MM.1S (cell line): ENCODE measurements around the gene NUCB1.
"Not testable (repeated sequence)": the region's sequence is repeated elsewhere in the genome, so short reads cannot be mapped to it uniquely, and the experiment has no call there.

Experiments used
- DNase-seq: peaks from one replicate; pipeline ENCODE4 v3.0.0-alpha.2; 2015
- H2AFZ ChIP-seq: fragments of 300-600 bp; sonication (generic); 2 replicates; pipeline ENCODE4 v1.6.0; 2016; ENCODE audit warnings: antibody characterized with exemption, low read length
- H3F3A ChIP-seq: fragments of 300-600 bp; sonication (generic); 2 replicates; pipeline ENCODE4 v1.6.1; 2016; ENCODE audit warnings: mild to moderate bottlenecking, antibody characterized with exemption, low read length, moderate library complexity, mixed read lengths; ENCODE audit not compliant: insufficient read depth
- H3K27ac ChIP-seq: fragments of 300-600 bp; sonication (generic); 2 replicates; pipeline ENCODE4 v1.5.1; 2016; ENCODE audit warnings: mild to moderate bottlenecking, low read length
- H3K27me3 ChIP-seq: fragments of 300-600 bp; sonication (generic); replicated peaks from 2 replicates; pipeline ENCODE4 v1.6.0; 2016; ENCODE audit warnings: low read length; ENCODE audit not compliant: insufficient read depth
- H3K36me3 ChIP-seq: fragments of 300-600 bp; sonication (generic); replicated peaks from 2 replicates; pipeline ENCODE4 v1.6.1; 2016; ENCODE audit warnings: mild to moderate bottlenecking, low read length, mixed read lengths; ENCODE audit not compliant: insufficient read depth
- H3K4me1 ChIP-seq: fragments of 300-600 bp; sonication (generic); 2 replicates; pipeline ENCODE4 v1.6.1; 2016; ENCODE audit warnings: low read length, mixed read lengths
- H3K4me2 ChIP-seq: fragments of 300-600 bp; sonication (generic); 2 replicates; pipeline ENCODE4 v1.6.0; 2016; ENCODE audit warnings: low read depth, low read length
- H3K4me3 ChIP-seq: fragments of 300-600 bp; sonication (generic); 2 replicates; pipeline ENCODE4 v1.5.1; 2016; ENCODE audit warnings: low read length, mixed read lengths
- H3K79me2 ChIP-seq: fragments of 300-600 bp; sonication (generic); 2 replicates; pipeline ENCODE4 v1.6.1; 2016; ENCODE audit warnings: mixed run types, low read length, mixed read lengths
- H3K9ac ChIP-seq: fragments of 300-600 bp; sonication (generic); 2 replicates; pipeline ENCODE4 v1.6.1; 2016; ENCODE audit warnings: low read length, mixed read lengths
- H3K9me2 ChIP-seq: fragments of 300-600 bp; sonication (generic); replicated peaks from 2 replicates; pipeline ENCODE4 v1.6.1; 2016; ENCODE audit warnings: mild to moderate bottlenecking, low read length, mixed read lengths; ENCODE audit not compliant: insufficient read depth
- H3K9me3 ChIP-seq: fragments of 300-600 bp; sonication (generic); replicated peaks from 2 replicates; pipeline ENCODE4 v1.6.1; 2016; ENCODE audit warnings: mild to moderate bottlenecking, low read length, mixed read lengths; ENCODE audit not compliant: insufficient read depth
- H4K20me1 ChIP-seq: fragments of 300-600 bp; sonication (generic); 2 replicates; pipeline ENCODE4 v1.6.1; 2016; ENCODE audit warnings: mild to moderate bottlenecking, low read length, moderate library complexity, mixed read lengths; ENCODE audit not compliant: insufficient read depth
- CTCF ChIP-seq: fragments of 300-600 bp; sonication (generic); IDR thresholded peaks from 2 replicates; pipeline ENCODE4 v1.5.1; 2016; ENCODE audit warnings: antibody characterized with exemption, low read length, mixed read lengths
- EZH2 ChIP-seq: fragments of 300-600 bp; sonication (generic); optimal IDR thresholded peaks from 2 replicates; pipeline ENCODE3; 2017; ENCODE audit warnings: low read depth, mild to moderate bottlenecking, antibody characterized with exemption, low read length, mixed read lengths
- EZH2phosphoT487 ChIP-seq: fragments of 300-600 bp; sonication (generic); IDR thresholded peaks from 2 replicates; pipeline ENCODE4 v1.6.1; 2018; ENCODE audit warnings: antibody characterized with exemption, low read length

The NUCB1 gene

GRCh38 chr19:48881741-48882657 lies 18.1 kb upstream of the NUCB1 start:
- Histone ChIP-seq H3K9ac (no peak overlapping the region), H3K4me2 (no peak overlapping the region), H2AFZ (no peak overlapping the region), H3K36me3 (no peaks in the 10 kb centered on the region), H4K20me1 (no peaks in the 10 kb centered on the region), H3K4me1 (no peaks in the 10 kb centered on the region), H3K9me3 (no peaks in the 10 kb centered on the region), H3K4me3 (no peak overlapping the region), H3F3A (no peaks in the 10 kb centered on the region), H3K27ac (no peak overlapping the region), H3K27me3 (no peaks in the 10 kb centered on the region), H3K79me2 (no peaks in the 10 kb centered on the region), H3K9me2 (no peaks in the 10 kb centered on the region)
- no peak for TF ChIP-seq EZH2phosphoT487
- TF ChIP-seq CTCF, result no peak
- no peak for TF ChIP-seq EZH2
- peak; percentile 28 for DNase-seq

GRCh38 chr19:48883726-48884125 lies 16.4 kb upstream of the NUCB1 start:
- no peaks in the 10 kb centered on the region for H3K4me1 ChIP-seq
- H4K20me1 ChIP-seq, result no peaks in the 10 kb centered on the region
- H3K4me3 ChIP-seq, result no peak overlapping the region
- no peak overlapping the region for H2AFZ ChIP-seq
- no peak overlapping the region for H3K27ac ChIP-seq
- no peaks in the 10 kb centered on the region for H3K79me2 ChIP-seq
- H3K27me3 ChIP-seq, result no peaks in the 10 kb centered on the region
- no peaks in the 10 kb centered on the region for H3K9me3 ChIP-seq
- TF ChIP-seq EZH2phosphoT487 (no peak), CTCF (no peak), EZH2 (no peak)
- no peaks in the 10 kb centered on the region for H3F3A ChIP-seq
- no peak overlapping the region for H3K9ac ChIP-seq
- H3K36me3 ChIP-seq, result no peaks in the 10 kb centered on the region
- H3K9me2 ChIP-seq, result no peaks in the 10 kb centered on the region
- DNase-seq, result no peak
- H3K4me2 ChIP-seq, result no peak overlapping the region

GRCh38 chr19:48887861-48888612 lies 12.1 kb upstream of the NUCB1 start:
- Histone ChIP-seq H3F3A (0 out of 2 replicates have a peak, but pooled peaks cover 4% of the 10 kb centered on the region), H3K36me3 (no peaks in the 10 kb centered on the region), H3K27ac (no peak overlapping the region), H3K79me2 (no peaks in the 10 kb centered on the region), H3K4me2 (no peak overlapping the region), H3K9me3 (no peaks in the 10 kb centered on the region), H3K27me3 (no peaks in the 10 kb centered on the region), H3K9ac (no peak overlapping the region), H3K4me1 (peaks cover 13% of the 10 kb centered on the region), H4K20me1 (no peaks in the 10 kb centered on the region), H3K9me2 (no peaks in the 10 kb centered on the region), H3K4me3 (no peak overlapping the region), H2AFZ (no peak overlapping the region)
- DNase-seq, result no peak
- no peak for TF ChIP-seq EZH2
- TF ChIP-seq CTCF, result no peak
- no peak for TF ChIP-seq EZH2phosphoT487

GRCh38 chr19:48889496-48889895 lies 10.6 kb upstream of the NUCB1 start:
- not testable (repeated sequence) for H3K4me2 ChIP-seq, H3K79me2 ChIP-seq, H3K9ac ChIP-seq, H4K20me1 ChIP-seq, H3K36me3 ChIP-seq, H3K9me3 ChIP-seq, H3K9me2 ChIP-seq, H3K27me3 ChIP-seq, H3F3A ChIP-seq, DNase-seq, H2AFZ ChIP-seq, H3K27ac ChIP-seq, H3K4me3 ChIP-seq
- peaks cover 13% of the 10 kb centered on the region for H3K4me1 ChIP-seq
